Keratinocyte (primary cell): ENCODE data around the gene SAG.

Source experiments
- EZH2 ChIP-seq: IDR thresholded peaks from one replicate; pipeline ENCODE4 v1.6.1; 2012; ENCODE audit warnings: inconsistent platforms, mild to moderate bottlenecking, low read length, moderate library complexity
- TF ChIP-seq, protein P1 (sequence below), 3 experiments: IDR thresholded peaks in 1 of 3; conservative IDR thresholded peaks in 1 of 3; optimal IDR thresholded peaks in 1 of 3; 2 replicates in 2 of 3; 3 replicates in 1 of 3; pipeline versions ENCODE3 to v1.5.1; 2011; ENCODE audit warnings: low read length in 3 of 3, mild to moderate bottlenecking in 3 of 3, moderate library complexity in 2 of 3, control low read depth in 1 of 3, inconsistent platforms in 1 of 3; ENCODE audit not compliant: insufficient read depth in 2 of 3; ENCODE audit errors: extremely low read depth in 1 of 3

DNA sequence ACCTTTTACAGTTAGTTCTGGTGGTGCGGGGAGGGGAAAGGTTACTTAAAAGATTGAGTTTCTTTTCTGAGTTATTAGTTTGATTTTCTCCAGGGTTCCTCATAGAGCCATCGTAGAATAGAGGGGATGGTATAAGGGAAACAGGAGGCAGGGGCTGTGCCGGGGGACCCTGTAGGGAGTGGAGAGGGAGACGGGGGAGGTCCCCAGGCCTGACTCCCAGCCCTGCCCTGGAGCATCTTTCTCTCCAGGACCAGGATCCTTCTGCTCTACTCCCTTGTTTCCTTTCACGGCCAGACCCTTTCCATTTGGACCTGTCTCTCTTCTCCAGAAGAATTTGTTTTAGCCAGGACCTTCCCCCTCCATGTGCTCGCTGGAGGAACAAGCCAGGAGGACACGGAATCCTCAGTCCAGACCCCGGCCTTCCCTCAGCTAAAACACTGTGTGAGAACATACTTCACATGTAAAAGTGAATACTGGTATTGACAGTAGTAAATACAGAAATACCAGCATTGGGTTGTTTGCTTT, 82.0 kb downstream of the SAG start:
- TF ChIP-seq, protein P1, sequence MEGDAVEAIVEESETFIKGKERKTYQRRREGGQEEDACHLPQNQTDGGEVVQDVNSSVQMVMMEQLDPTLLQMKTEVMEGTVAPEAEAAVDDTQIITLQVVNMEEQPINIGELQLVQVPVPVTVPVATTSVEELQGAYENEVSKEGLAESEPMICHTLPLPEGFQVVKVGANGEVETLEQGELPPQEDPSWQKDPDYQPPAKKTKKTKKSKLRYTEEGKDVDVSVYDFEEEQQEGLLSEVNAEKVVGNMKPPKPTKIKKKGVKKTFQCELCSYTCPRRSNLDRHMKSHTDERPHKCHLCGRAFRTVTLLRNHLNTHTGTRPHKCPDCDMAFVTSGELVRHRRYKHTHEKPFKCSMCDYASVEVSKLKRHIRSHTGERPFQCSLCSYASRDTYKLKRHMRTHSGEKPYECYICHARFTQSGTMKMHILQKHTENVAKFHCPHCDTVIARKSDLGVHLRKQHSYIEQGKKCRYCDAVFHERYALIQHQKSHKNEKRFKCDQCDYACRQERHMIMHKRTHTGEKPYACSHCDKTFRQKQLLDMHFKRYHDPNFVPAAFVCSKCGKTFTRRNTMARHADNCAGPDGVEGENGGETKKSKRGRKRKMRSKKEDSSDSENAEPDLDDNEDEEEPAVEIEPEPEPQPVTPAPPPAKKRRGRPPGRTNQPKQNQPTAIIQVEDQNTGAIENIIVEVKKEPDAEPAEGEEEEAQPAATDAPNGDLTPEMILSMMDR (optimal IDR thresholded peaks at IDR 0.05 in 1 of 3, IDR thresholded peaks at IDR 0.05 in 1 of 3, conservative IDR thresholded peaks at IDR 0.05 in 1 of 3; ENCODE audit: extremely low read depth in 1 of 3, insufficient read depth in 2 of 3, low read length in 3 of 3) = no peak
- TF ChIP-seq EZH2 = no peak
